GM18502 (cell line): Measurements from ENCODE around the gene GPX4.

Experiments used
- ATAC-seq: cut with Tn5 transposase; IDR thresholded peaks from one replicate; pipeline ENCODE4 v1.9.1; 2021; ENCODE audit warnings: mild to moderate bottlenecking; ENCODE audit not compliant: unreplicated experiment, poor library complexity

Gene GPX4

DNA sequence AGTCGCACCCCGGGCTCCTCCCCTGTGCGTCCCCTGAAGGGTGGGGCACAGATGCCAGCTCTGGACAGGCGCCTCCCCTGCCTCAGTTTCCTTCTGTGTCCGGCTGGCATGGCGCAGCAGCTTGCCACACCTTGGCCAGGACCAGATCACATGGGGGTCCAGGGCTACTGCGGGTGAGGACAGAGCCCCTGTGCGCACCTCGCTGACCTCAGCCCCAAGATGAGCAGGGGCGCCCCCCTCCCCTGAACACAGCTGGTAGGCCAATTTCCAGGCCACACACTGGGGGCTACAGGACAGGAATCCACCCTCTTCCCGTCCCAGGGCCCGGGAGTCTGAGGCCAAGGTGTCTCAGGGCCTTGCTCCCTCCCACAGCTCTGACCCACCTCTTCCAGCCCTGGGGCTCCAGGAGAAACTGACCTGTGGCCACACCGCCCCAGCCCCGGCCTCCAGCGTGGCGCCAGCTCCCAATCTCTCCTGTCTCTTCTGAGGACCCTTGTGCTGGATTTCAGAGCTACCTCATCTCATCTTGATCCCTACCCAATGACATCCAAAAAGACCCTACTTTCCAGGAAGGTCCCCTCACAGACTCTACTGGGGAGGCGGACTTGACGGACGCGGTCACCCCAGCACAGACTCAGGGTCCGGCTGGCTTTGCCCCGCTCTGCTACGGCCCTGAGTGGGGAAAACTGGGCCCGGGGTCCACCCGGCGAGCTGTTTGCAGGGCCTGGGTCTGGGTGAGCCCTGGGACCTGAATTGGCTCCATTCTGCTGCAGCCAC is 42.0 kb downstream of the GPX4 start:
- no peak for ATAC-seq

DNA sequence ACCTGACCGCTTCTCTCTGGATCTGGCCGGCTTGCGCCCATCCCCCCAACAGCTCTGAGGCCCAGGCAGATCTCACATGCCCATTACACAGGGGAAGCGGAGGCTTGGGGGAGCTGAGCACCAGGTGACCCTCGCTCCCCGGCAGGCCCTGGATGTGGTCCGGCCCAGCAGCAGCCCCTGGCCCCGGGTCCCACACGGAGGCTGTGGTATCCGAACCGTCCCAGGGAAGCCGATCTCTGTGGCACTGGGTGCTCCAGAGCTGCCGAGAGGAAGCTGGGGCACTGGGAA is 42.6 kb downstream of the GPX4 start:
- ATAC-seq: no peak

DNA sequence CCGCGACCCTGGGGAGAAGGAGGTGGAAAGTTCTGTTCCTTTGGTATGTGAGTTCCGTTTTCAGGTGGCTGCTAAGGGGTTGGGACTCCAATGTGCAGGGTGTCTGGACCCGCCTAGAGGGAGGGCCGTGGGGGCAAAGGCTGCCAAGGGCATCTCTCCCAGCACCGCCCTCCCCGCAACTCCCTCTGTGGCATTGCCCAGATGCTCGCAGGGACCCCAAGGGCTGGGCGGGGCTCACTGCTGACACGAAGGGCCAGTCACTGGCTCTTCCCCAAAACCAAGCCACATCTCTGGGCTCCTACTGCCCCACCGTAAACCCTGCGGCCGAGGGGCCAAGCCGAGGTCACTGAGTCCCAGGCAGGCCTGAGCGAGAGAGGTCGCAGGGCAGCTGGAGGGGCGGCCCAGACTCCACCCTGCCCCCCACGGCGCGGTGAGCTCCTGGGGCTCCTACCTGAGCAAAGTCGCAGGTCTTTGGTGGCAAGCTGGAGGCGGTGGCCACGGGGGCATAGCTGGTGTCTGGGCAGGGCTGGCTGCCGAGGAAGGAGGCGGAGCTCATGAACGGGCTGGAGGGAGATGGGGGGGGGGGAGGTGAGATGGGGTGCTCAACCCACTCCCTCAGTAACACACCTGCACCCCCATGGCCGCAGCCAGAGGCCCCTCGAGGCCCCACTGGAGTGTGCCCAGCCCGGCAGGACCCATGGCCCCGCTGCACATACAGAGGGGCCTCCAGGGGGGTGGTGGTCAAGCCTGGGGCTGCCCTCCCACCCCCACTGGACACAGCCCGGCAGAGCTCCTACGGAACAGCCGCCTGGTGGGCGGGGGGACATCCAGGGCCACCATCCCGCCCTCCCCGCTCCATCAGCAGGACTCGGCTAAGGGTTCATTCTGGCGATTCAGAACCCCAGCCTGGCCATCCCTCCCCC is 43.3 kb downstream of the GPX4 start:
- no peak for ATAC-seq

DNA sequence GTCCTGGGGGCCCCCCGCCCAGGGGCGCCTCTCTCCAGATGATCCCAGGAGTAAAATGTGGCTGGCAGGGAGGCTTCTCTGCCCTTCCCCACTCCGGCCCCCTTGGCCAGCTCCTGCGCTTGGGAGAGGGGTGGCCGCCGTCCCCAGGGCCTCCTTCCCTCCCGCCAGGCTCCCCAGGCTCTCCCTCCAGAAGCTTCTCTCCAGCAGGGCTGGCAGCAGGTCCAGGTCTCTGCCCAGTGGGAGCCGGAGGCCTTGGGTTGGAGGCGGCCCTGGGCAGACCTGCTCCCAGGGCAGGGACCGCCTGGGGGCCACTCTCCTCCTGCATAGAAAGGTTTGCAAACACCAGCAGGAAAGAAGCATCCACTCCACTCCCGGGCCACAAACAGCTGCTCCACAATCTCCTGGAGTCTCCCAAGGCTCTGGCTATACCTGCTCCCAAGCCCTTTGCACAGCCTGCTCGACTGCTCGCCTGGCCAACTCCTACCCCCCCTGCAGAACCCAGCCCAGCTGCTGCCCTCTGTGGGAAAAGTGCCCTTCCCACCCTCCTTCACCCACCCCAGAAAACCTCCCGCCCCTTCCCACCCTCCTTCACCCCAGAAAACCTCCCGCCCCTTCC is 44.2 kb downstream of the GPX4 start:
- ATAC-seq: no peak

DNA sequence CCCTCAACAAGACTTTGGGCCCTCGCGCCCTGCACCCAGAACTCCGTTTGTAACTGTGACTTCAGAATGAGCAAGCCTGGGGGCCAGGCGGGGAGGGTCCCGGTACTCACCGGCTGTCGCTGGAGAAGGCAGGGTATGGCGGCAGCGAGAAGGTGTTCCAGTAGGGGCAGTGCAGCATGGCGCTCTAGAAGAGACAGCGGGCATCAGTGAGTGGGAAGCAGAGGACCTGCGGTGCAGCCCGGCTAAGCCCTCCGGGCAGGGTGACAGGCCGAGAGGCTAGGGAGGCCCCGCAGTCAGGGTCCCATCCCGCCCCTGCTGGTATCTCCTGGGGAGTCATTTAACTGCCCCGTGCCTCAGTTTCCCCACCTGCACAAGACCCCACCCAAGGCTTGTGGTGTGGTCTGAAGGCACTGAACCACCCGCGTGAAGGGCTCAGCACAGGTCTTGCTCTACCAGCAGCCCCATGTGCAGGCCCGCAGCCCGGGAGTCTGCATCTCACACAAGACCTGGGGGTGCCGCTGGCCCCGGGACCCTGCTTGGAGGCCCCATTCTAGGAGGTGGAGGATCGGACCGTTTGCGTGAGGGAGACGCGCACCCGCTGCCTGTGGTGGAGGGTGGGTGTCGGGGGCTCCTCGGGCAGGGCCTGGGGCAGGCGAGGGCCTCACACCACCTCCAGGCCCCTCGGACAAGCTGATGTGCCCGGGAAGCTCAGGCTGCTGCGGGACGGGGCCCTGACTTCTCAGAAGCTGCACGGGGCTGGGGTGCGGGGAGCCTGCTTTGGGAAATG is 45.7 kb downstream of the GPX4 start:
- no peak for ATAC-seq

DNA sequence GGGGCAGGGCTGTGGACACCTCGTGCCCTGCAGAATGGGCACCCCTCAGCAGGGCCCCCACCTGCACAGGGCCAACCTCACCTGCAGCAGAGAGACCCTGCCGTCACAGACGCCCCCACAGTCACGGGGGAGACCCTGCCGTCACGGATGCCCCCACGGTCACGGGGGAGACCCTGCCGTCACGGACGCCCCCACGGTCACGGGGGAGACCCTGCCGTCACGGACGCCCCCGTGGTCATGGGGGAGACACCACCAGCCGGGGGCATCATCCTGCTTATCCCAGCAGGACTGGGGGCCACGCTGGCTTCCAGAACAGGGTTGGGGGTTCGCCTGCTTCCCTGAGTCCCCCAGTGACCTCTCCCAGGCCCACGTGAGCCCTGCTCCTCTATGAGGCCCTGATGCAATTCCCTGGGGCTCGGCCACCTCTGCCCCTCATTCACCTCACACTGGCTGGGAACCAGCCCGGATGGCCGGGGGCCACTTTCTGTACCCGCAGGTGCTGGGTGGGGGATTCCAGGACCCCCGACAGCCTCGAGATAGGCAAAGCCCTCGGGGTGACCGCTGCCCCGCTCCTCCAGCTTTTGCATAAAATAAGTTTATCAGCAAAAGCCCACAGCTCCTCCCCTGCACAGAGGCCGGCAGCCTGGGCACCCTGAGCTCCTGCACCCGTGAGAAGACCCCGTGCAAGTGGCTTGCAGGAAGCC is 46.7 kb downstream of the GPX4 start:
- no peak for ATAC-seq

DNA sequence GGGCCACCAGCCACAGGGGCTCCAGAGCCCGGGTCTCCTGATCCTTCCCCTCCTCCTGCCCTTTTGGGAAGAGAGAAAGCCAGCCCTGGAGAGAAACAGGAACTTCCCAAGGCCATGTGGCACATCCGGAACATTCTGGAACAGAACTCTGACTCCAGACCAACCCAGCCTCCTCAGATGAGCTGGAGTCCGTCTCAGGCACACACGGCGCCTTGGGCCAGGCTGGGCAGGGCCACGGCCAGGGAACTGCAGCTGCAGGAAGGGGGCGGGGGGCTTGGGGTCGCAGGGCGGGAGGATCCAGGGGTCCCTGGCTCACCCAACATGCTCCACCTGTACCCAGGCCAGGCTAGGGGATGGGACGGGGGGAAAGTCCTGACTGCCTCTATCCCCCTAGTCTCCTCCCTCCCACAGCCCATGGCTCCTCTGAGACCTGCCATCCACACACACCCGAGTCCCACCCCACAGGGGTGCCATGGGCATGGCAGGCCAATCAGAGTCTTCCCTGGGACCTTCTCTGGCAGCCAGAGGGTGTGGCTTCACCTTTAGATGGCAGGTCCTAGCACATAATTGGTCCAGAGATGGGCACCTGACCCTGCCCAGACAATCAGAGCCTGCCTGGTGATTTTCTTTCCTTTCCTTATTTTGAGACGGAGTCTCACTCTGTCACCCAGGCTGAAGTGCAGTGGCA is 47.4 kb downstream of the GPX4 start:
- no peak for ATAC-seq

DNA sequence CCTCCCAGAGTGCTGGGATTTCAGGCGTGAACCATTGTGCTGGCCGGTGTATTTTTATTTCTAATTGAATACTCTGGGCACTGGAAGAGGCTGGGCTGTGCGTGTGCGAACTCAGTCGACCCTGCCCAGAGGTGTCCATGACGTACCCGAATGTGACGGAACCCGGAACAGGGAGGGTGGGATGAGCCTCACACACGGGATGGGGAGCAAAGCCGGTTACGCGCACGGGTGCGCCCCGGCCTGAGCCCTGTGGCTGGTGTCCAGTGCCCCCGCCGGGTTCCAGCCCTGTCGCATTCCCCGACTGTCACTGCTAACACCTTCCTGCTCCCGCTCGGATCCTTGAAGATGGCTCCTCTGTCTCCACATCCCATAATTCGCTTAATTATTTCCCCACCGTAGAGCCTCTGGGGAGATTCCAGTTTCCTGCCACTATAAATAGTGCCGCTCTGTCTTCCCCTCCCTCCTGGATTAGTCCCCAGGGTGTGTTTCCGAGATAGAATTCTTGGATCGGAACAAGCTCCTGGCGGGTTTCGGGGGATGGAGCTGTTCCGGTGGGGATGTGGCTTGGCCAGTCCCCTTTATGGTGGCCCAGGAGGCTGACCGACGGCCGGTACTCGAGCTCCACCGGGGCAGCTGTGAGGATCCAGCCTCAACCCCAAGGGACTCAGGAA is 48.3 kb downstream of the GPX4 start:
- ATAC-seq: no peak

DNA sequence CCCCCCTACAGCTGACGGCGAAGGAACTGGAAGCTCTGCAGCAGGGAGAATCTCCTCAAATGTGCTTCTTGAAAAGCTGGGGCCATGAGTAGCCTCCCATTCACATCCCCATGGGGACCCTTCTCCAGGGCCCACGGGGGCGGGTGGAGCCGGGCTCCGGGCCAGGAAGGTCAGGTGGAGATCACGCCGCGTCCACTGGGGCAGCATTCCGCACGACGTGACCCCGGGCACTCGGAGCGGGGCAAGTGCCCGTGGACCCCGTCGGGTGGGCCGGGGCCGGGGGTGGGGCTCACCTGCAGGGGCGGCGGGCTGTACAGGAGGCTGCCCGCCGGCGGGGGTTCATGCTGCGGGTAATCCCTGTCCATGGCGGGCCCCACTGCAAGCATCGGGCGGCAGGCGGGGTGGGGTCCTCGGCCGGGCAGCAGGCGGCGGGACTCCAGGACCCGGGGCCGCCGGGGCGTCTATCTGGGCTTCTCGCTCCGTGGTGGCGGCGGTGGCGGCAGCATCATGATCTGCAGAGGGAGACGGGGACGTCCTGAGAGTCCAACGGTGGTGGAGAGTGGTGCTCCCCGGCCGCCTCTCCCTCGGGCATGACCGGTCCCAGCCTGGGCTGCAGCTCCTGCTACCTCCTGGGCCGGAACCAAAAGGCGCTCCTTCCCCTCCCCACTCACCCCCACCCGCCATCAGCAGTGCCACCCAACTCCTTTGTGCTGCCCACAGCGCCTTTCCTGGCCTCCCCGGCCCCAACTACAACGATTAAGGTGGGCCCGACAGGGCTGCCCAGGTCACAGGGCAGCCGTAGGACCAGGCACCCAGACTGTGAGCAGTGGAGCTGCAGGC is 50.3 kb downstream of the GPX4 start:
- ATAC-seq: no peak

DNA sequence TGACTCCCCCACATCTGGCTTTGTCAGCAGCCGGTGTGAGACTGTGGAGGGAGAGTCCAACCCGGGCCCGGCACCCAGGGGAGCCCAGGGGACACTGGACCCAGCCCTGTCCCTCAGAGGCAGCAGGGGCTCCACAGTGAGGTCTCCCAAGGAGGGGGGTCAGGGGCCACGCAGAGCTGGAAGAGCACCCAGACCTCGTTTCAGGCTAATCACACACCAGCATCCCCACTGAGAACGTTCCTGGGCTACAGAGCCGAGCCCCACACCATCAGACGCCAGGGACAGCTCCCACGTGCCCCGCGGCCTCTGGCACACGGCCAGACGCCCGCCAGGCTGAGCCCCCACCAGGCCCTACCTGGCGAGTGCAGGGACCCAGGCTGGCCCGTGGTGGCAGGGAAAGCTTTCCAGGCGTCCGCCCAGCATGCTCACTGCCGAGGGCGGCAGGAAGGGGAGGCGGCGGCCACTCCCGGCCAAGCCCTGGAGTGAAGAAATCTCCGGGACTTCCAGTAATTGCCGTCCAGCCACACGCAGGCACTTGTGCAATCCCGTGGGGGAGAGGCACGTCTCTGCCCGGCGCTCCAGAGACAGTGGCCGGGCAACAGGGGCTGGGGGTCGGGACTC is 51.0 kb downstream of the GPX4 start:
- no peak for ATAC-seq

DNA sequence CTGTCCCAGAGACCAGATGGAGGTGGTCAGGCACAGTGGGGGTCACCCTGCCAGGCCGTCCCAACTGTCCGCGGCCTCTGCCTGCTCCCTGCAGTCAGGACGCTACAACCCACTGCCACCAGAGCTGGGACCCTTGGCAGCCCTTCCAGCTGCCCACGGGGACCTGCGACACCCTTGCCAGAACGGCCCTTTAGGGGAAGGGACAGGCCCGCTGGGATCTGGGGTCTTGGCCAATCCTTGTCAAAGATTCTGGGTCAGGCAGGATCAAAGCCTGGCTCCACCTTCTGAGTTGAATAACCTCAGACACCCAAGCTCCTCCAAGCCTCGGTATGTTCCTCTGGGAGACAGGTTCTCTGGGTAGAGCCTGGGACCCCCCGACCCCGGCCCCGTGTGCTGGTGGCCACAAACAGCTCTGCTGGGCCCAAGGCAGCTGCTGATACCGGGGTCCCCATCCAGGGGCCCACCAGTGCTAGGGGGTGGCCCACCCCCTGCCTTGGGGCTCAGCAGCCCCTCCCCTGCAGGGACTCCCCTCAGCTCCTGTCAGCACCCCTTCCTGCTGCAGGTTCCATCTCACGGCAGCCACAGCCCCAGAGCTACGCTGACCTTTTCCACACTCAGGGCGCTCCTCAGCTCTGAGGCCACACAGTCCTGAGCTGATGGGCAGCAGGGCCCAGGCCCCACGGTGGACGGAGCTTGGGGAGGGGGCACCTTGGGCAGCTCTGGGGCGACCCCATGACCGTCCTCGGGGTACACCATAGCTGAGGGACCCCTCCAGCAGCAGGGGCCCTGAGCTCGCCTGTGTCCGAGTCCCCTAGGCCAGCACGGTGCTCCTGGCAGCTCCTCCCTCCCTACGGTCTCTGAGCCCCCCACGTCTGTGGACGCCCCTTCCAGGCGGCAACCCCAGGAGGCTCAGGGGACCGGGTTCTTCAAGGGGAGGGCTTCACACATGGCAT is 51.8 kb downstream of the GPX4 start:
- ATAC-seq: no peak
